ENCODE results near the gene NGF.

Gene NGF

DNA sequence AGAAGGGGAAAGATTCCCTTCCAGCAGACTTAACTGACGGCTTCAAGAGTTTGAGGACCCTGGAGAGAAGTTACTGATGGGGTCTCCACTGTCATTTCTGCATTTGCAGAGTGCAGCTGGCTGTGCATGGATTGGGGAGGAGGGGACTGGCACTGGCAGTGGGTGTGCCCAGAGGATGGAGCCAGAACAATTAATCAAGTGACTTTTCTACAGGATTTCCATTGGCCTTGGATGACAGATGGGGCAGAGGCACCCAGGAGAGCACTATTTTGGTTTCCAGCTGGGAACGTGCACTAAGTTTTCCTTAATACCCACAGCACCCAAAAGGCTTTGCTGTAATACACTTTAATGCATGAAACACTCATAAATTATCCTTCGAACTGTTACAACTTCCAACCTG is 1.3 kb downstream of the NGF start:
- DNase-seq (ENCODE audit: low read depth), result no peak

DNA sequence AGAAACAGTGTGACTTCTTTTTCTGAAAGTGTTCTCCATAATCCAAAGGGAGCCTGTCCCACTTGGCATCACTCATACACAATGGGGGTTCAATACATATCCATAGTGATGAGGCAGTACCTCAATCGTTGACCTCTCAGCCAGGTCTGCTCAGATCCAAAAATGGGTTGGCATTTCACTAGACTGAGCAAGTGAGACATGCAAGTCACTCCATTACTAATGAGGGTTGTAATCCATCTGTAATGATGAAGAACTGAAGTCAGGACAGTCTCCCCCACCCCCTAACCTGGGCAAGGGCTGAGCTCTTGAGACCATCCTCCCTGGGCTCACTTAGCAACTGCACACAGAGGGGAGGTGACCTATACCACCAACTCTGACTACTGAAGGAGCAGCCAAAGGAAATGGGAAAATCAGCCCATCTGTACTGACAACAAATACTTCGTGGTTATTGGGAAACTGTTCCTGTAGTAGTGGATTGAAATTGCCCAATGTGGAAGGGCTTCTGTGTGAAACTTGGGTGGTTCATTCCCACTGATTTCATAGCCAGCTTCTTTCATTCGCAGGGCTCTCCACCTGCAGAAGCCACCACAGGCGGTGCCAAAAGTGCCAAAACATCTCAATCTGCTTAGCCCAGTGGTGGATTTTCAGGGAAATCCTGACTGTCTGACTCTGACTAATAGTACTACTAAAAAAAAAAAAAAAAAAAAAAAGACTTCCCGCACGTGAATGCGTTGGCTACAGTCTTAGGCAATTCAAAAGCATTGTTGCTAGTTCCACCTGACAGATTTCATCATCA is 5.0 kb downstream of the NGF start:
- no peak for DNase-seq (ENCODE audit: low read depth)

DNA sequence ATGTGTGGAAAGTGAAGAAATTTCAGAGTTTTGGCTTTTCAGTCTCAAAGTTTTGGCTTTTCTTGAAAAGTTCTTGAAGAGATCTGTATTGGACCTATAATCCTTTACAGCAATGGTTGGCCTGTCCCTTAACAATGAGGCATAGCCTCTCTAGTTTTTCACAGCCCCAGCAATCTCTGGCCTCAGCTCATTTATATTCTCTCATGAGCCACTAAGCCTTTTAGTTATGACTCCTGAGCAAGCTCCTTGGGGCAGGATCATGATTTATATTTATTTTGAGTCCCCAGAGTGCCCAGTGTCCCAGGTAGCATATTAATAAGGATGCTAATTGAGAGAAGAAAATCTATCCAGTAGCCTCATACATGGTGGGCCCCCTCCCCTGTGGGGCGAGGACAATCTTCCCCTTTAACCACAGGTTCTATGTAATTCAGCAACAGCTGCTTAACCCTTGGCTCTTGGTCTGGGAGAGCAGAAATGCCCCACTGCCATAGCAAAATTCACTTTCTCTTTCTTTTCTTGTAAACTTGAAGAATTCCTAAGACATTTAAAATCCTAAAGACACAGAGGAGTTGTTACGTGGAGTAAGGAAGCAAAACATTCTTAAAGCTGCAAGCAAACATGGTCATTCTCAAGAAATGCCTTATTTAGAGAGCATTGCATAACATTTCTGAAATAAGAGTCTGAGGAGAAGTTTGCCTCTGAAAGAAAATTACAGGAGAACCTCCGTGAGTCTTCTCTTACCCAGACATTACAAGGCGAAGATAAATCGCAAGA is 6.3 kb downstream of the NGF start:
- DNase-seq (ENCODE audit: low read depth), result no peak

DNA sequence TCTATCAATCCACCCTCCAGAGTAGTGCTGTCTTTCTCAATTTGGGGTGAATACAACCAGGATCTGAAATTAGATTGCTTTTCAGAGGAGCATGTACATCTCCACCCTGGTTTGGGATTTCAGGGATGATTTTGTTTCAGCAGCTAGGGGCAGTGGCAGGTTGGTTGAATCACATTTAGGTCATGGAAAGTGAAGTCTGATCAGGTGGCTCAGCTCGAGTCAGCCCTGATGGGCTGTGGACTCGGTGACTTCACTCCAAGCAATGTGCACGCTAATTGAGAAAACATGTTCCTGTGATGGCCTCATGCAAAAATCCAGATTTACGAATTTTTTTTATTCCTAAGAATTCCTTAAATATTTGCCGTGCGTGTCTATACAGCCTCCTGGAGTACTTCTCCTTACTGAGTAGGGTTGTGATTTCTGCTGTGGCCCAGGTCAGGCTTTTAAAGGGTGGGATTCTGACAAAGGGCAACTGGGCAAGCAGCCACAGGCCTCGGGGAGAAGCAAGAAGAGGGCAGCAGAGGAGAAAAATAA is 7.5 kb downstream of the NGF start:
- no peak for DNase-seq (ENCODE audit: low read depth)

DNA sequence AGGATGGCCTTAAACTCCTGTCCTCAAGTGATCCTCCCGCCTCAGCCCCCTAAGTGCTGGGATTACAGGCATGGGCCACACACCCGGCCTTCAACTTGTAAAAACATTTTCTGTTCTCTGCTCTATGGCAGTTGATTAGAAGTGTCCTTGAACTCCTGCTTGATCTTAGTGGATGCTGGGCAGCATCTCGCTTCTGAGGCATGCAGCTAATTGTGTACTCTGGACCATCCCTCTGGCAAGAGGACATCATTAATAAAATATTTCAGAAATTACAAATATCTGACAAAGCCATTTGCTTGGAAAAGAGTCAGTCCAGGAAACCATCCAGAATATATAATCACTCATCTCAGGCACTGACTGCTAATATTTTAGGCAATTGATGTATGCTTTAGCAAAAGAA is 8.1 kb downstream of the NGF start:
- no peak for DNase-seq (ENCODE audit: low read depth)

DNA sequence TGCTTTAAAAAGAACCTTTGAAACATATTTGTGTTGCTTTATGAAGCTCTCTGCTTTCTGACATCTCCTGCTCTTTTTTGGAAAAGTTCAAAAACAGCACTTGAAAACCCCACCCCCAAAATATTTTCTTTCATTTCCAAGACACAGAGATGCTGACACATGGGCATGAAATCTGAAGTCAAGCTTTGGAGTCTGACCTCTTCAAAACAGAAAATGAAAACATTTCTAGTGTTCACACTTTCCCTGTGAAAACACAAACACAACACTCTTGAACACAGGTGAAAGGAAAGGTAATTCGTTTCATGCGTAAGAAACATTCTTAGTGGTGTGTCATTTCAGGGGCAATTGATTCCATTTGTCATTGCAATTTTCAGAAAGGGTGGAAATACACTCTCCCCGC is 10.8 kb downstream of the NGF start:
- no peak for DNase-seq (ENCODE audit: low read depth)

DNA sequence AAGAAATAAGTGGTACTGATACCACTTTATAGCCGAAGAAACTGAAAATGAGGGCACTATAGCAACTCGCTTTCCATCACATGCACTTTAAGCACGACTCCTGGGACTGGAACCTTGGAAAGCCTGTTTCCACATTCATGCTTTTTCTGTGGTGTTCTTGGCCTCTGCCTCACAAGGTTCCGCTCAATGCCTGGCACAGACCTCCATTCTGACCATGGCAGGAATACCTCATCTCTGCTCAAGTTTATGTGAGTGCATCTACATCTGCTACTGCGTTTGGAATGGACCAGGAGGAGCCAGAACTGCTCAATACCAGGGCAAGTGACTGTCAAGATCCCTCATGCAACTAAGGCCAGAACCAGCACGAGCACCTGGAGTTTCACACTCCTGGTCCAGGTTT is 11.6 kb downstream of the NGF start:
- no peak for DNase-seq (ENCODE audit: low read depth)

DNA sequence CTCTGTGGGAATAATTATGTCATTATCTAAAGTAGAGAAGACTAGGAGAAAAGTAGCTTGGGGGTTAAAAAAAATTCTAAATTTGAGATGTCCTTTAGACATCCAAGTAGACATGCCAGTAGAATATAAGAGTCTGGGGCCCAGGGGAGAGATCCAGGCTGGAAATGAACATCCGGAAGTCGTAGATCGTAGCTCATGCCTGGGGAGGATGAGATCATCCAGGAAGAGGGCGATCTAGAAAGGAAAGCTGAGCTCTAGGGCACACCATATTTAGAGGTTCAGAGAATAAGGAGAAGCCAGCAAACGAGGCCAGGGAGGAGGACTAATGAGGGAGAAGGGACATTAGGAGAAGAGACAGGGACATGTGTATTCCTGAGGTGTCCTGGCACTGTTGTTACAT is 12.2 kb downstream of the NGF start:
- no peak for DNase-seq (ENCODE audit: low read depth)

DNA sequence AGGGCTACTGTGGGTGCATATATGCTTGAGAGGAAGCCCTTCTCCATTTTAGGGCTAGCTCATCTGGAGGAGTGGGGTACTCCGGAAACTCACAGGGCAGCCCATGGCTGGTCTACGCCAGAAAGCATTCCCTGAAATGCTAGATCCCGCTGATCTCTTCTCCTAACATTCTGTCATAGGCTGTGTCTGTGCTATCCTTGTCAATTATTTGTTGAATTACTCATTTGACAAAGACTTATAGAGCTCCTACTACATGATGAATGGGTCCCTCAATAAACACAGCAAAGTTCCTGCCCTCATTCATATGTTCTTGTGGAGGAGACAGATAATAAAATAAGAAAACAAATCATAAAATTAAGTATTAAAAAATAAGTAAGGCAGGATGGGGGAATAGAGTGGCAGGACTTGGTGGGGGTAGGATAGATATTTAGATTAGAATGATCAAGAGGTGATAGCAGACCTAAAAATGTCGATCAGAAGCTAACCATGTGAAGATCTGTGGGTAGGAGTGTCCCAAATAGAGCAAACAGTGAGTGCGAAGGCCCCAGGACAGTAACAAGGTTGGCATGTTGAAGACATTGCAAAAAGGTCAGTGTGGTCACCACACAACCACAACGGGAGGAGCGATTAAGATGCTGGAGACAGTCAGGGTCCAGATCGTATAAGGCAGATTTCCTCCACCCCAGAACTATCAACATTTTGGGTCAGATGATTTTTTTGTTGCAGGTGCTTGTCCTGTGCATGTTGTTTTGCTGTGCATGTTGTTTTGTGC is 13.2 kb downstream of the NGF start:
- DNase-seq (ENCODE audit: low read depth), result no peak

DNA sequence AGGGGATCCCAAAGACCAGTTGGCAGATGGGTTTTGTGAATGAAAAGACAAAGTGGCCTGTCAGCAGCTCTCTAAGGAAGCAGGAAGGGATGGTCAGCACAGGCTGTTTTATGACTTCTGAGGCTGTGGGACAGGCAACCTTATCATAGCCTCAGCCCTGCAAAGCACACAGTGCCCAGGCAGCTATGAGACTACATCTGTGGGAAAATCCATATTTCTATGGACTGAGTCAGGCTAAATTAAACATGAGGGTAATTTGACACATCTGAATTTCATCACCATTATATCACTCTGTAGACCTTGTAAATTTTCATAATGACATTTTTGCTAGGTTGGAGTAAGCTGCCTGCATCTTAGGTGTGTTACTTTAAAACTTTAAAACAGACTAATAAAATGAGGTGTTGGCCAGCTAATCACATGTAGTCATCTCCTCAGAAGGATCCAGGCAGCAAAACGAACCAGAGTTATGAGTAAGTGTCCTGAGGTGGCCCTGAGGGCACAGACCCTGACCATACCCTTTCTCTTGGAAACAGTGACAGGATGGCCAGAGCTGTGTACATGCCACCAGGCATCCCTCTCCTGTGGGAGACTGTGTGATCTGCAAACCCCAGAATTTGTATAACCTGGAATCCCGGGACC is 14.6 kb downstream of the NGF start:
- no peak for DNase-seq (ENCODE audit: low read depth)

DNA sequence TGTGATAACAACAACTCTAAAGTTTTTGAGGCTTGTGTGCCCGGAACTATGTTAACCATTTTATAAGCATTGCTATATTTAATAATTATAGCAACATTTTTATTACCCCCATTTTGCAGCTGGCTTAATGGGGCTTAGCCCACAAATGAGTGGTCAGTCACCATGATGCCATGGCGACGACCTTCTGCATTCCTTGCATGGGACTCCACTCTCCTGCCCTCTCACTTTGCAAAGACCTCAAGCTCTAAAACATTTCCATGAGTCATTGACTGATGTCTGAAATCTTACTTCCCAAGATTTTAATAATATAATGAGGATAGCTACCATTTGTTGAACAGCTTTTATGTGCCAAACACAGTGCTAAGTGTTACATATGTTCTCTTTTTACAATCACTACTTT is 15.4 kb downstream of the NGF start:
- no peak for DNase-seq (ENCODE audit: low read depth)

DNA sequence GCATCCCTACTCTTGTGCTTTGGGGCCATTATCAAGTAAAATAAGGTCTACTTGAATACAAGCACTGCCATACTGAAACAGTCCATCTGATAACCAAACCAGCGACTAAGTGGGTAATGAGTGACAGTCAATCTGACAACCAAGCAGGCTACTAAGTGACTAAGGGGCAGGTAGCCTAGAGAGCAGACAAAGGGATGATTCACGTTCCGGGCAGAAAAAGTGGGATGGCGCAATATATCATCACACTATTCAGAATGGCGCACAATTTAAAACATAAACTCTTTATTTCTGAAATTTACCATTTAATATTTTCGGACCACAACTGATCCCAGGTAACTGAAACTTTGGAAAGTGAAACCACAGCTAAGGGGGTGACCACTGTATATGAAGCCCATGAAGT is 17.7 kb downstream of the NGF start:
- no peak for DNase-seq (ENCODE audit: low read depth)

DNA sequence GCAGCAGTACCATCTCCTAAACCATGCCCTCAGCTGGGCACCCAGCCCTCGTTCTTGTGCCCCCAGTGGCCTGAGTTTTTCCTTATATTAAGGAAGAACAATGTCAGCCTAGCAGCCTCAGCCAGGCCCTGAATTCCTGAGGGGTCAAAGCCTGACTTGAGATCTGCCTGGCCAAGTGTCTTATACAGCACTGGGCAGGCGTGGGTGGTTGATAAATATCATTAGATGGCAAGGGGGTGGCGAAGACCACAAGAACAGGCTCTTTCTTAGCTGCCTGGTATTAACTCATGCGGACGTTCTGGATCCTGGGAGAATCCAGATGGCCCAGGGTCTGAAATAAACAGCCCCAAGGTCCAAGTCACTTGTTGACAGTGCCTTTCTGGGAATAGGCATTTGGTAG is 18.3 kb downstream of the NGF start:
- no peak for DNase-seq (ENCODE audit: low read depth)

DNA sequence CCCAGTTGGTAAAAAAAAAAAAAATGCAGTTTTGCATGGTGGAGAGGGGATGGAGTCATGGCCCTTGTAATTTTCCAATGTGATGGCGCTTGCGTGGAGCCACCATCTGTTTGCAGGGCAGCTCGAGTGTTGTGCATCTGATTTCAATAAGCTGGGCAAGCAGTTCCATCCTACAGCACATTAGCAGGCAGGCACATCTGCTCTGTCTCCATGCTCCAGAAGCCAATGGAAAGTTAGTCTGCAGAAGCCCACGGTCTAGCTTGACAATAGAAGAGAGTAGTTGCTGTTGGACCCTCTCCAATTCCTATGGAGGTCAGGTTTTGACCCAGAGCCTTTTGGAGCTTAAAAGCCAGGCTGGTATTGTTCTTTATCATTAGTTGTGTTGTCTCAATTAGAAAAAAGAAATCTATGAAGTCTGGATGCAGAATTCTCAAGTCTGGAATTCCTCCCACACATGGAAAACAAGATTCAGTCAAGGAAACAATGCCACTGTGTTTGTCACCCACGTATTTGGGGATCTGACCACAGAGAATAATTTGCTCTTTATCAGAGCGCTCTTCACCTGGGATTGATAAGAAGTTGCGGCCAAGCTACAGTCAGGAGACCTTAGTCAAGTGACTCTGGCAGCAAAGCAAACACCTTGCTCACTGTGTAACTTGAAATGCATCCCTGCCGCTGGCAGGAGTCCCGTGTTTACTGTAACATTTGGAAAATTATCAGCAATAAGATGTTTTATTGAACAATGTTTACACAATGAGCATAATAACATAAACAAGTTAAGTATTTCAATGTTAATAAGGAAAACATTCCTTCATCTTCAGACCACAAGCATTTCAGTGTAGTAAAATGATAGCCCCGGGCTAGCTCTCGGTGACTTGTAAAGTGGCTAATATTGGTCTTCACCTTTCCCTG is 20.7 kb downstream of the NGF start:
- no peak for DNase-seq (ENCODE audit: low read depth)

DNA sequence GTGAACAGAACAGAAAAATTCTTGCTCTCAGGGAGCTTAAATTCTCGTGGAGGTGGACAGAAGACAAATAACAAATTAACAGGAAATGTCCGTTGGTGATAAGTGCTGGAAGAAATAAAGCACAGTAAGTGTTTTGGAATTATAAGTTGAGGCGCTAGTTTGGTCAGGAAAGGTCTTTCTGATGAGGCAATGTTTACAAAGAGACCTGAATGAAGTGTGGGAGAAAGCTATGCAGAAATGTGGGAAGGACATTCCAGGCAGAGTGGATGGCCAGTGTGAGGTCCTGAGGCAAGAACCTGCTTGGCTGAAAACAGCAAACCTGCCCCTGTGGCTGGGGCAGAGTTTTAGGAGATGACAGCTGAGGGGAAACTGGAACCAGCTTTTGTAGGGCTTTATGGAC is 23.3 kb downstream of the NGF start:
- no peak for DNase-seq (ENCODE audit: low read depth)

DNA sequence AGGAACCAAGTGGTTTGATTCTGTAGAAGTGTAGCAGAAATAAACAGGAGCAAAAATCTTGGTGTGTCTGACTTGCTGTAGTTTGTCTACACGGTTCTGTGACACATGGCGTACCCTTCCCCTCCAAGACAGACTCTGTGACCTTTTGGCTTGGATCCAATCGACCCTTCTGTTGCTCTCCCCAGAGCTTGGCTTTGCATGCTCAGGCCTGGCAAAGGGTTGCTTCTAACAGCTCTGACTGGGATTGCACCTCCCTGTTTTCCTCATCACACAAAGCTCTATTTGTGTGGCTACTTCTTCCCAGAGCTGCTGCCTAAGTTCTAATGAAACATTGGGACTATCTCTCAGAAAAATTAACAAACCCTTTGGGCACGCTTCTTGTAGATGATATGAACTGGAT is 24.0 kb downstream of the NGF start:
- no peak for DNase-seq (ENCODE audit: low read depth)

DNA sequence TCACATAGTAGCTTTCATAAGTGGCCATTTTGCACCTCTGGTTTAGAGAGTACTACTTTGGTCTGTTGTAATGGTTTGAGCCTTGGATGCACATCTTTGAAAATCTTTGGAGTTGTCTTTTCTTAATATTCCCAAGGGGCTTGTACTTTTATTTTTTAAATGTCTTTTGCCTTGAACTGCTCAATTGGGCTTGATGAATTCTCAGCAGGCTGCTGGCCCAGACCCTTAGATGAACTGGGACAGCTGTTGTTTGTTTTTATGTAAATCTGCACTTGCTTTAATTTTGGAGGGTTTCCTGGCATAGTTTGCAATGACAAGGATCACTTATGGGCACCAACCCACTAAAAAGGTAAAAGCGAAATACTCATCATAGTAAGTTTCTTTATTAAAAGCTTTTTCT is 24.9 kb downstream of the NGF start:
- DNase-seq (ENCODE audit: low read depth), result no peak

DNA sequence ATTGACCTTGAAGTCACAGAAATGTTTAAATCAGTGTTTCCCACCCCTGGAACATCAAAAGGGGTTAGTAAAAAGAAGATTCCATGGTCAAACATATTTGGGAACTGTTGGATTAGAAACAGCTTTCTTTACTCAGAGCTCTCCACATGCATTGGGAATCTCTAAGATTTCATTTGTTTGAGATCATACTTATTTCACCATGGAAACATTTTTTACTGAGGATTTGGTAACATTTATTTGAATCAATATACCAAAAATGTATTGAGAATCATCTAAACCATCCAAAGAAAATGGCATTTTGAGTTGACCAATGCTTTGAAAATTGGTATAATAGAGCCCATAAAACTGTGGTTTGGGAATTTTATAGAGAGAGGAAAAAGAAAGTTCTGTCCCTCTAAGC is 25.3 kb downstream of the NGF start:
- no peak for DNase-seq (ENCODE audit: low read depth)

DNA sequence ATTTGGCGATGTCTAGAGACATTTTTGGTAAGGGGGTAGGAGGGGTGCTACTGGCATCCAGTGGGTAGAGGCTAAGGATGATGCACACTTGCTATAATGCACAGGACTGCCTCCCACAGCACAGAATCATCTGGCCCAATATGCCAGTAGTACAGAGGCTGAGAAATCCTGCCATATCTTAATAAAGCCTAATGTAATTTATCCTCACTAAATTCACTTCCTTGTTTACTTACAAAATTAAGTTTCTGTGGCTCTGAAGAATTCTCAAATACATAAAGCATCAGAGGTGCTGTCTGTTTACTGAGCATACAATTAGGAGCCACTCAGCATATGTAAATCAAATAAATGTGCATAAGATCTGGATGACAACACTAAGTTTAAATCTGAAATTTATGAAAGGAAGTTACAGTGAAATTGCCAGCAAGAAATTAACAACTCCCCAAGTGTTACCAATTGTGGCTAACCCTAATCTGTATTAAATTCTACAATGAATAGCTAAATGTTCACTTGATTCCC is 26.5 kb downstream of the NGF start:
- DNase-seq (ENCODE audit: low read depth), result no peak

DNA sequence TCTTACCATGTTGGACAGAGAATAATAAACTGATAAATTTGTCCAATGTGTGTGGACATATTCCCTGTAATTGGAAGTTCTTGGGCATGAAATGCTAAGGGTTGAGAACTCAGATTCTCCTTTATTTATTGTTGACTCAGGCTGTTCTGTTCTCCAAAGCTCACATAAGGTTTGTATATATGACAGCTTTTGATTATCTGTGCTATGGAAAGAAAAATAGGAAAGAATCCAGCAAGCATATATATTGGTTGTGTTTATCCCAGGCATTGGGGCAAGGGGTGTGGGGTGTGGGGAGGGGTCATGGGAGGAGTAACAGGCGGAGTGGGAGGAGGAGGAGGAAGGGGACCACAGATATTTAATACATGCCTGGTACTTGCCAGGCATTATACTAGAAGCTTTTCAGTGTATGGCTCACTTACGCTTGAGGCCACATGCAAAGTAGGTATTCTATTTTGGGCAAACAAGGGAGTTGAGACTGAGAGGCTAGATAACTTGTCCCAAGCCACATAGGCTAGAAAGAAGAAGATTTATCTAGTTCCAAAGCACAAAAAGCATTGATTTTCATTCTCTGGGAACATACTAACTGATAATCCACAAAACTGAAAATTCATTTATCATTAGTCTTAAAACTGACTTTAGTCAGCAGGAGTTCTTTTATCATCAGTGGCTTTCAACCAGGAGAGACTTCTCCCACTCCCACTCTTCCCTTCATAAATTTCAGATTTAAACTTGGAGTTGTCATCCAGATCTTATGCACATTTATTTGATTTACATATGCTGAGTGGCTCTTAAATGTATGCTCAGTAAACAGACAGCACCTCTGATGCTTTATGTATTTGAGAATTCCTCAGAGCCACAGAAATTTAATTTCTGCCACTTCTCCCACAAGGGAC is 27.2 kb downstream of the NGF start:
- DNase-seq (ENCODE audit: low read depth), result no peak

Measured in activated T-cell treated with anti-CD3 and anti-CD28 coated beads for 24 hours (primary cell).